Duodenal mucosa (tissue), 2 donors: ENCODE data around the gene SPI1.

Experiments used
- H3K27ac ChIP-seq: one replicate; pipeline ENCODE4 v1.7.0; 2013; ENCODE audit warnings: low read depth, low read length
- H3K27me3 ChIP-seq, 2 donors: one replicate each; pipeline ENCODE4 v1.7.0; 2013; ENCODE audit warnings: low read length in 2 of 2, control low read depth in 1 of 2; ENCODE audit not compliant: insufficient read depth in 2 of 2, control insufficient read depth in 1 of 2
- H3K36me3 ChIP-seq, 2 donors: one replicate each; pipeline ENCODE4 v1.7.0; 2013; ENCODE audit warnings: low read length in 2 of 2, control low read depth in 1 of 2; ENCODE audit not compliant: insufficient read depth in 2 of 2, control insufficient read depth in 1 of 2
- H3K4me1 ChIP-seq, 2 donors: one replicate each; pipeline ENCODE4 v1.7.0; 2013; ENCODE audit warnings: low read length in 2 of 2, control low read depth in 1 of 2; ENCODE audit not compliant: insufficient read depth in 2 of 2, control insufficient read depth in 1 of 2
- H3K4me3 ChIP-seq, 2 donors: one replicate each; pipeline ENCODE4 v1.7.0; 2013; ENCODE audit warnings: low read length in 2 of 2, low read depth in 1 of 2
- H3K9ac ChIP-seq, 2 donors: one replicate each; pipeline ENCODE4 v1.7.0; 2013; ENCODE audit warnings: low read length in 2 of 2, low read depth in 1 of 2
- H3K9me3 ChIP-seq, 2 donors: one replicate each; pipeline ENCODE4 v1.7.0; 2013; ENCODE audit warnings: low read length in 2 of 2, control low read depth in 1 of 2; ENCODE audit not compliant: control insufficient read depth in 1 of 2

SPI1 gene

GRCh38 chr11:47332791-47333525 is 45.4 kb downstream of the SPI1 start:
- no peak overlapping the region for H3K9ac ChIP-seq
- peaks cover 11 to 12% of the 10 kb centered on the region in 2 donors for H3K4me1 ChIP-seq
- H3K27me3 ChIP-seq, result no peaks in the 10 kb centered on the region
- no peak overlapping the region for H3K27ac ChIP-seq
- no peaks in the 10 kb centered on the region for H3K9me3 ChIP-seq
- no peak overlapping the region for H3K4me3 ChIP-seq
- peaks cover 9 to 24% of the 10 kb centered on the region in 2 donors for H3K36me3 ChIP-seq

- Histone ChIP-seq H3K27me3 (no peaks in the 10 kb centered on the region), H3K4me3 (no peak overlapping the region), H3K9me3 (no peaks in the 10 kb centered on the region), H3K9ac (no peak overlapping the region), H3K4me1 (peaks cover 11 to 12% of the 10 kb centered on the region in 2 donors), H3K27ac (no peak overlapping the region), H3K36me3 (peaks cover 9 to 31% of the 10 kb centered on the region in 2 donors)
These were observed 46.0 kb downstream of the SPI1 start for GRCh38 chr11:47332303-47332711.

- H3K9ac ChIP-seq, result no peak overlapping the region
- H3K9me3 ChIP-seq, result no peaks in the 10 kb centered on the region
- peaks cover 11 to 12% of the 10 kb centered on the region in 2 donors for H3K4me1 ChIP-seq
- H3K27me3 ChIP-seq, result no peaks in the 10 kb centered on the region
- no peak overlapping the region for H3K4me3 ChIP-seq
- peaks cover 9 to 37% of the 10 kb centered on the region in 2 donors for H3K36me3 ChIP-seq
- no peak overlapping the region for H3K27ac ChIP-seq
These were observed 46.7 kb downstream of the SPI1 start for GRCh38 chr11:47331454-47332302.

GRCh38 chr11:47329987-47330931 is 48.1 kb downstream of the SPI1 start:
- Histone ChIP-seq H3K27ac (no peak overlapping the region), H3K27me3 (no peaks in the 10 kb centered on the region), H3K9me3 (no peaks in the 10 kb centered on the region), H3K4me3 (no peak overlapping the region), H3K4me1 (peaks cover 11 to 12% of the 10 kb centered on the region in 2 donors), H3K36me3 (peaks cover 17 to 51% of the 10 kb centered on the region in 2 donors), H3K9ac (no peak overlapping the region)

GRCh38 chr11:47329431-47329986 is 48.8 kb downstream of the SPI1 start:
- H3K9ac ChIP-seq, result no peak overlapping the region
- H3K9me3 ChIP-seq, result no peaks in the 10 kb centered on the region
- H3K4me1 ChIP-seq, result peaks cover 11 to 12% of the 10 kb centered on the region in 2 donors
- no peak overlapping the region for H3K27ac ChIP-seq
- H3K36me3 ChIP-seq, result peaks cover 17 to 55% of the 10 kb centered on the region in 2 donors
- H3K27me3 ChIP-seq, result no peaks in the 10 kb centered on the region
- no peak overlapping the region for H3K4me3 ChIP-seq

- Histone ChIP-seq H3K36me3 (peaks cover 17 to 55% of the 10 kb centered on the region in 2 donors), H3K27ac (no peak overlapping the region), H3K9me3 (no peaks in the 10 kb centered on the region), H3K9ac (no peak overlapping the region), H3K4me1 (peaks cover 11 to 12% of the 10 kb centered on the region in 2 donors), H3K27me3 (no peaks in the 10 kb centered on the region), H3K4me3 (no peak overlapping the region)
These were observed 49.6 kb downstream of the SPI1 start for GRCh38 chr11:47328449-47329390.

- H3K9ac ChIP-seq, result no peak overlapping the region
- peaks cover 17 to 55% of the 10 kb centered on the region in 2 donors for H3K36me3 ChIP-seq
- no peaks in the 10 kb centered on the region for H3K27me3 ChIP-seq
- H3K4me3 ChIP-seq, result no peak overlapping the region
- H3K4me1 ChIP-seq, result peaks cover 11 to 12% of the 10 kb centered on the region in 2 donors
- H3K27ac ChIP-seq, result no peak overlapping the region
- H3K9me3 ChIP-seq, result no peaks in the 10 kb centered on the region
These were observed 50.4 kb downstream of the SPI1 start for GRCh38 chr11:47327949-47328348.

GRCh38 chr11:47327025-47327424 is 51.3 kb downstream of the SPI1 start:
- H3K4me1 ChIP-seq, result peaks cover 6 to 7% of the 10 kb centered on the region in 2 donors
- H3K36me3 ChIP-seq, result peaks cover 17 to 62% of the 10 kb centered on the region in 2 donors
- H3K27me3 ChIP-seq, result no peaks in the 10 kb centered on the region
- H3K9me3 ChIP-seq, result no peaks in the 10 kb centered on the region
- H3K27ac ChIP-seq, result no peak overlapping the region
- no peak overlapping the region for H3K4me3 ChIP-seq
- H3K9ac ChIP-seq, result no peak overlapping the region

GRCh38 chr11:47326198-47326597 is 52.1 kb downstream of the SPI1 start:
- peaks cover 23 to 68% of the 10 kb centered on the region in 2 donors for H3K36me3 ChIP-seq

More at GRCh38 chr11:47326198-47326597, 52.1 kb downstream of the SPI1 start:
- Histone ChIP-seq H3K4me1 (no peaks in the 10 kb centered on the region), H3K4me3 (no peak overlapping the region), H3K27me3 (no peaks in the 10 kb centered on the region), H3K27ac (no peak overlapping the region), H3K9me3 (no peaks in the 10 kb centered on the region), H3K9ac (no peak overlapping the region)
